Natural killer cell (primary cell): ENCODE results near the gene ARHGAP24. TPM values are rescaled to one million over a fixed set of nuclear protein-coding genes. Genes with fewer than 3 reads are reported as not detected.
"Not testable (repeated sequence)": the region's sequence is repeated elsewhere in the genome, so short reads cannot be mapped to it uniquely, and the experiment has no call there.

Experiments
- ATAC-seq, 3 donors: fragments of 150-1000 bp in 2 of 3; fragments of 200-7000 bp in 1 of 3; cut with Tn5 transposase; 1 replicate in 1 of 3; 2 replicates in 2 of 3; pipeline ENCODE4 v1.10.0; 2021; ENCODE audit warnings: mild to moderate bottlenecking in 2 of 3, moderate library complexity in 2 of 3
- DNase-seq, 2 donors: peaks; one replicate each; pipeline versions ENCODE4 v3.0.0 to v3.0.0-alpha.2; 2013 to 2021; ENCODE audit warnings: mixed read lengths in 1 of 2
- H3K27ac ChIP-seq: one replicate; pipeline ENCODE4 v1.5.1; 2013; ENCODE audit warnings: mild to moderate bottlenecking, low read length
- H3K27me3 ChIP-seq: one replicate; pipeline ENCODE4 v1.6.1; 2013; ENCODE audit warnings: low read length; ENCODE audit not compliant: control insufficient read depth, insufficient read depth
- H3K36me3 ChIP-seq: one replicate; pipeline ENCODE4 v1.6.1; 2013; ENCODE audit warnings: low read length; ENCODE audit not compliant: control insufficient read depth, insufficient read depth
- H3K4me1 ChIP-seq: one replicate; pipeline ENCODE4 v1.6.1; 2013; ENCODE audit warnings: low read length; ENCODE audit not compliant: control insufficient read depth, insufficient read depth
- H3K4me3 ChIP-seq: one replicate; pipeline ENCODE4 v1.5.1; 2013; ENCODE audit warnings: low read length
- H3K9me3 ChIP-seq: one replicate; pipeline ENCODE4 v1.6.1; 2013; ENCODE audit warnings: low read length; ENCODE audit not compliant: control insufficient read depth, insufficient read depth
- H3K27ac Mint-ChIP-seq, 2 donors: one replicate each; pipeline ENCODE4 v1.8.0; 2022; ENCODE audit warnings: mild to moderate bottlenecking in 2 of 2, mixed read lengths in 2 of 2, moderate library complexity in 1 of 2
- H3K27me3 Mint-ChIP-seq, 2 donors: one replicate each; pipeline ENCODE4 v1.8.0; 2022; ENCODE audit warnings: low read depth in 2 of 2, mixed read lengths in 2 of 2
- H3K36me3 Mint-ChIP-seq: one replicate; pipeline ENCODE4 v1.8.0; 2022; ENCODE audit warnings: mixed read lengths
- H3K4me1 Mint-ChIP-seq, 2 donors: one replicate each; pipeline ENCODE4 v1.8.0; 2022; ENCODE audit warnings: mixed read lengths in 2 of 2
- H3K4me3 Mint-ChIP-seq: one replicate; pipeline ENCODE4 v1.8.0; 2022; ENCODE audit warnings: mild to moderate bottlenecking, moderate library complexity, mixed read lengths
- H3K9me3 Mint-ChIP-seq, 2 donors: one replicate each; pipeline ENCODE4 v1.8.0; 2022; ENCODE audit warnings: mixed read lengths in 2 of 2
- WGBS: methylation state at CpG from one replicate; pipeline ENCODE4 v1.1.7; 2013; ENCODE audit warnings: missing lambda C conversion rate; ENCODE audit not compliant: insufficient coverage; 5-methylcytosine and 5-hydroxymethylcytosine counted together
- intact Hi-C: fragments of 100-400 bp; cut with micrococcal nuclease; formaldehyde crosslinking; loops from one replicate; pipeline ENCODE4 v1.14.2; 2022
- total RNA-seq, 4 donors: library from RNA; stranded (reverse); fragments of 120-200 nt in 1 of 4; gene quantifications; one replicate each; pipeline versions ENCODE4 v1.2.3 to v1.2.4, GENCODE V29; 2013 to 2022
- TF ChIP-seq, protein P1 (sequence below): fragments of 200-600 bp; IDR thresholded peaks from one replicate; pipeline ENCODE4 v1.8.0; 2022; ENCODE audit warnings: antibody characterized with exemption

ARHGAP24 gene
- total RNA-seq, 3 donors from 2014 or later (not counting 1 experiment from before 2014, with no cell fraction given): 1.7 to 3.6 (median 1.7) TPM

DNA sequence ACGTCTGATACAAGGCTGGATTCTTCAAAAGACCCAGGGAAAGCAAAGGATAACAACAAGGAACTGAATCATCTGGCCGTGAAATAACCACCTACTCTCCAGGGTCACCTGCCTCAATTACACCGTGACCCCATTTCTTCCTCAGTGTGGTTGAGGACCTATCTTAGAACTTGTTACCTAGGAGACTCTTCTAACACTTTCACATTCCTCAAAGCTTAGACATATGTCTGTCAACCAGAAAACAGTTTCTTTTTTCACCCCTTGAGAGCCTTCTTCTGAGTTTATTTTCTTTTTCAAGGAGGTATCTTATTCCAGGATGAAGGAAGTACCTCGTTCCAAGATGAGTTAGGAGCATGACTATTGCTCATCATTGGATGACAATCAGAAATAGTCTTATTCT is 337.8 kb downstream of the ARHGAP24 start:
- WGBS: 77% methylated on average over 3 of the region's 4 CpGs
- TF ChIP-seq, protein P1, sequence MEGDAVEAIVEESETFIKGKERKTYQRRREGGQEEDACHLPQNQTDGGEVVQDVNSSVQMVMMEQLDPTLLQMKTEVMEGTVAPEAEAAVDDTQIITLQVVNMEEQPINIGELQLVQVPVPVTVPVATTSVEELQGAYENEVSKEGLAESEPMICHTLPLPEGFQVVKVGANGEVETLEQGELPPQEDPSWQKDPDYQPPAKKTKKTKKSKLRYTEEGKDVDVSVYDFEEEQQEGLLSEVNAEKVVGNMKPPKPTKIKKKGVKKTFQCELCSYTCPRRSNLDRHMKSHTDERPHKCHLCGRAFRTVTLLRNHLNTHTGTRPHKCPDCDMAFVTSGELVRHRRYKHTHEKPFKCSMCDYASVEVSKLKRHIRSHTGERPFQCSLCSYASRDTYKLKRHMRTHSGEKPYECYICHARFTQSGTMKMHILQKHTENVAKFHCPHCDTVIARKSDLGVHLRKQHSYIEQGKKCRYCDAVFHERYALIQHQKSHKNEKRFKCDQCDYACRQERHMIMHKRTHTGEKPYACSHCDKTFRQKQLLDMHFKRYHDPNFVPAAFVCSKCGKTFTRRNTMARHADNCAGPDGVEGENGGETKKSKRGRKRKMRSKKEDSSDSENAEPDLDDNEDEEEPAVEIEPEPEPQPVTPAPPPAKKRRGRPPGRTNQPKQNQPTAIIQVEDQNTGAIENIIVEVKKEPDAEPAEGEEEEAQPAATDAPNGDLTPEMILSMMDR: no peak
- Mint-ChIP-seq H3K4me1 (no peaks in the 10 kb centered on the region), H3K9me3 (peaks cover 3 to 6% of the 10 kb centered on the region in 2 donors), H3K27me3 (no peaks in the 10 kb centered on the region), H3K36me3 (no peaks in the 10 kb centered on the region), H3K27ac (no peak overlapping the region), H3K4me3 (no peak overlapping the region)
- intact Hi-C loops: no loop called here
- no peaks in the 10 kb centered on the region for H3K9me3 ChIP-seq
- no peak for ATAC-seq
- H3K27ac ChIP-seq: no peak overlapping the region
- H3K4me1 ChIP-seq: no peaks in the 10 kb centered on the region
- no peaks in the 10 kb centered on the region for H3K27me3 ChIP-seq
- no peaks in the 10 kb centered on the region for H3K36me3 ChIP-seq
- DNase-seq: no peak
- no peak overlapping the region for H3K4me3 ChIP-seq

- Histone ChIP-seq H3K36me3 (no peaks in the 10 kb centered on the region), H3K4me1 (no peaks in the 10 kb centered on the region), H3K4me3 (no peak overlapping the region), H3K27ac (no peak overlapping the region), H3K9me3 (no peaks in the 10 kb centered on the region), H3K27me3 (no peaks in the 10 kb centered on the region)
- H3K36me3 Mint-ChIP-seq: no peaks in the 10 kb centered on the region
- 89% methylated on average over 7 of the region's 7 CpGs for WGBS
- no peaks in the 10 kb centered on the region for H3K4me1 Mint-ChIP-seq
- no peak overlapping the region for H3K27ac Mint-ChIP-seq
- H3K4me3 Mint-ChIP-seq: no peak overlapping the region
- intact Hi-C loops: no loop called here
- peaks cover 7 to 13% of the 10 kb centered on the region in 2 donors for H3K9me3 Mint-ChIP-seq
- DNase-seq (no peak), ATAC-seq (no peak)
- no peaks in the 10 kb centered on the region for H3K27me3 Mint-ChIP-seq
- TF ChIP-seq, protein P1: no peak
Observed at GRCh38 chr4:85815796-85816459, 341.0 kb downstream of the ARHGAP24 start.

DNA sequence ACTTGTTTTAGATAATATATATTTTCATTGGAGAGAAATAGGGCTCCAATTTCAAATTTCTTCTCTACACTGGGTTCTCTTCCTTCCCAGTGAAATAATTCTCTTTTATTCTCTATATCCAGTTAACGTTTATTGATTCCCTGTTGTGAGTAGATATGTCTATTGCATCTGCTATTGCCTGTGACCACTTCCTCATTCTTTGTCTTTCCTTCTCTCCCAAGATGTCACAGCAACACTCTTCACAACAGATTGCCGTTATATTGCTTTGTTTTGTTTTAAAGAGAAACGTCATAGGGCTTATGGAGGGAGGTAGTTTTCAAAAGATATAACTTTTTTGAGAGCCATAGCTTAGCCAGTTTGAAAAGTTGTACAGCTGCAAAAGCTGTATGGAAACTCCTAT is 343.8 kb downstream of the ARHGAP24 start:
- no CpG with 5 or more reads among the region's 3 CpGs for WGBS
- Mint-ChIP-seq H3K4me1 (no peaks in the 10 kb centered on the region), H3K27me3 (no peaks in the 10 kb centered on the region), H3K36me3 (no peaks in the 10 kb centered on the region), H3K27ac (no peak overlapping the region), H3K9me3 (peaks cover 7 to 13% of the 10 kb centered on the region in 2 donors), H3K4me3 (no peak overlapping the region)
- no peak overlapping the region for H3K4me3 ChIP-seq
- ATAC-seq (no peak), DNase-seq (no peak)
- no peaks in the 10 kb centered on the region for H3K27me3 ChIP-seq
- no peaks in the 10 kb centered on the region for H3K4me1 ChIP-seq
- TF ChIP-seq, protein P1: no peak
- peaks cover 3% of the 10 kb centered on the region for H3K9me3 ChIP-seq
- intact Hi-C loops: no loop called here
- H3K27ac ChIP-seq: no peak overlapping the region
- no peaks in the 10 kb centered on the region for H3K36me3 ChIP-seq

- H3K4me3 Mint-ChIP-seq, H3K4me1 Mint-ChIP-seq, intact Hi-C loops, H3K27ac ChIP-seq, H3K4me1 ChIP-seq, DNase-seq, H3K27ac Mint-ChIP-seq, H3K36me3 ChIP-seq, H3K4me3 ChIP-seq, H3K36me3 Mint-ChIP-seq, ATAC-seq, H3K9me3 ChIP-seq, H3K27me3 ChIP-seq, H3K27me3 Mint-ChIP-seq: not testable (repeated sequence)
- H3K9me3 Mint-ChIP-seq: peaks cover 7 to 13% of the 10 kb centered on the region in 2 donors
Observed at GRCh38 chr4:85820101-85820500, 345.2 kb downstream of the ARHGAP24 start.
